K562 treated with DMSO at 1 percent for 24 hours (cell line): ENCODE data around the gene MBTPS1. TPM values are rescaled to one million over a fixed set of nuclear protein-coding genes. Genes with fewer than 3 reads are reported as not detected.

Experiments used
- total RNA-seq: library from RNA; unstranded; fragments of 300-600 nt; gene quantifications from 2 replicates; pipeline ENCODE4 v1.2.3, GENCODE V29; 2022; ENCODE audit warnings: low read depth; ENCODE audit not compliant: insufficient read depth

MBTPS1 gene
- total RNA-seq = 85.2 and 92.7 TPM in 2 replicates

GRCh38 chr16:84116720-84117493 lies at the start of gene MBTPS1:
TSS of gene MBTPS1 (minus strand) at chr16:84116942. CDS start at chr16:84101783, 15,159 bp downstream.

GRCh38 chr16:84144859-84145639 lies 28.3 kb upstream of the MBTPS1 start, which contains the start of the genes DNAAF1 and HSDL1:
TSS of gene DNAAF1 (plus strand) at chr16:84145308. CDS start at chr16:84145441, 133 bp downstream.
TSS of gene HSDL1 (minus strand) at chr16:84145177. CDS start at chr16:84131321, 13,856 bp downstream.

GRCh38 chr16:84042308-84042878 lies 74.3 kb downstream of the MBTPS1 start, which contains the start of gene SLC38A8:
TSS of gene SLC38A8 (minus strand) at chr16:84042795. CDS start at chr16:84042157, 638 bp downstream.

Other genes starting within 250 kb of the MBTPS1 start
- 2.1 and 2.3 TPM in 2 replicates for gene MLYCD, start 217.8 kb downstream of the MBTPS1 start, total RNA-seq
- 24.3 and 28.7 TPM in 2 replicates for gene OSGIN1, start 163.7 kb downstream of the MBTPS1 start, total RNA-seq
- not detected in 2 replicates for gene NECAB2, start 148.7 kb downstream of the MBTPS1 start, total RNA-seq
- gene SLC38A8, start 74.1 kb downstream of the MBTPS1 start, total RNA-seq = 0.65 TPM in 1 of 2 replicates, not detected in the other
- 36.2 and 36.5 TPM in 2 replicates for gene HSDL1, start 28.2 kb upstream of the MBTPS1 start, total RNA-seq
- gene DNAAF1, start 28.4 kb upstream of the MBTPS1 start, total RNA-seq = 0.12 TPM in 1 of 2 replicates, not detected in the other
- 28.0 and 32.3 TPM in 2 replicates for gene TAF1C, start 70.1 kb upstream of the MBTPS1 start, total RNA-seq
- gene ADAD2, start 74.2 kb upstream of the MBTPS1 start, total RNA-seq = not detected in 2 replicates
- gene KCNG4, start 123.1 kb upstream of the MBTPS1 start, total RNA-seq = not detected in 2 replicates
- gene WFDC1, start 177.9 kb upstream of the MBTPS1 start, total RNA-seq = not detected in 2 replicates